ENCODE data around the gene SORT1.

DNA sequence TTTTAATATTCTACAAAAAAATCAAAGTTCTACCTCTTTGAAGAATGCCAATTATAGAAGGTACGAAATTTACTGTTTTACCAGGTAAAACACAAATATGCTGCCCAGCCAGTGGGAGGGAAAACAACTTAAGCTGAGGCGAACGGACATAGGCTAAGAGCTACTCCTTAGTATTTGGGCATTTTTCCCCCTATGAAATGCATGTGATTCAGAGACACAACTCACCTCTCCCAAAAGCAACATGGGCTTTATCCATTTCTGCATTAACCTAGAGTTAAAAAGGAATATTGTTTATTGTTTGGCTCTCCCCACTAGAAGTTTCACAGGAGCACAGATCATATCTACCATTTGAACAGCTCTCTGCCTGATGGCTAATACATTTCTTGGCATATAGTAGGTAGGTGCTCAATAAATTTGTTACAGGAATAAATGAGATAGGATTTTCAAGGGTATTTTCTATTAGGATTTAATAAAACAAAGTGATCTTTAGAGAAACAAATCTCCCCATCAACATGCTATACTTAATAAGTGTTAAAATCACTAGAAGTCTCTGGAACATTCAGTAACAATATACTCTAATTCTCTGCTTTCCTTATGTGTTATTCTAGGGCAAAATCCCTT lies 2.4 kb upstream of the SORT1 start:
- TF ChIP-seq CTCF (IDR thresholded peaks at IDR 0.05 in 8 of 11, conservative IDR thresholded peaks at IDR 0.05 in 3 of 11) = no peak
- TF ChIP-seq POLR2AphosphoS5 (IDR thresholded peaks at IDR 0.05) = no peak
